NCI-H2029 treated with DMSO at 0.1 percent for 48 hours (cell line): ENCODE measurements around the gene ELMOD1.

ENCODE experiments used
- DNase-seq: peaks from one replicate; lab custom pipeline; 2025; lab: John Stamatoyannopoulos, UW

ELMOD1 gene

GRCh38 chr11:107583629-107584195 lies 7.2 kb upstream of the ELMOD1 start:
- DNase-seq: no peak

- no peak for DNase-seq
Measured at GRCh38 chr11:107587306-107587979, 3.5 kb upstream of the ELMOD1 start.

GRCh38 chr11:107591378-107592230 lies 657 bp downstream of the ELMOD1 start:
- DNase-seq: no peak

GRCh38 chr11:107592231-107592590 lies 1.3 kb downstream of the ELMOD1 start:
- no peak for DNase-seq

GRCh38 chr11:107592813-107593212 lies 1.9 kb downstream of the ELMOD1 start:
- DNase-seq: no peak

GRCh38 chr11:107593951-107594350 lies 3.0 kb downstream of the ELMOD1 start:
- no peak for DNase-seq

GRCh38 chr11:107594736-107595135 lies 3.8 kb downstream of the ELMOD1 start:
- DNase-seq: no peak

- DNase-seq: no peak
Measured at GRCh38 chr11:107598225-107599139, 7.5 kb downstream of the ELMOD1 start.

GRCh38 chr11:107605061-107606006 lies 14.4 kb downstream of the ELMOD1 start:
- no peak for DNase-seq

GRCh38 chr11:107606141-107606540 lies 15.2 kb downstream of the ELMOD1 start:
- DNase-seq: no peak

- no peak for DNase-seq
Measured at GRCh38 chr11:107608809-107609208, 17.9 kb downstream of the ELMOD1 start.

GRCh38 chr11:107609400-107610218 lies 18.7 kb downstream of the ELMOD1 start:
- DNase-seq: no peak

- DNase-seq: no peak
Measured at GRCh38 chr11:107612445-107612844, 21.5 kb downstream of the ELMOD1 start.

- DNase-seq: no peak
Measured at GRCh38 chr11:107619926-107620325, 29.0 kb downstream of the ELMOD1 start.

GRCh38 chr11:107621081-107621480 lies 30.1 kb downstream of the ELMOD1 start:
- no peak for DNase-seq

- DNase-seq: no peak
Measured at GRCh38 chr11:107623183-107623582, 32.2 kb downstream of the ELMOD1 start.

GRCh38 chr11:107624983-107625684 lies 34.2 kb downstream of the ELMOD1 start:
- DNase-seq: no peak

GRCh38 chr11:107625685-107625989 lies 34.7 kb downstream of the ELMOD1 start:
- DNase-seq: no peak

- no peak for DNase-seq
Measured at GRCh38 chr11:107631043-107631442, 40.1 kb downstream of the ELMOD1 start.

- no peak for DNase-seq
Measured at GRCh38 chr11:107631931-107632330, 41.0 kb downstream of the ELMOD1 start.
